Measurements from ENCODE around the gene CDKN2A.
"Not testable (repeated sequence)": the region's sequence is repeated elsewhere in the genome, so short reads cannot be mapped to it uniquely, and the experiment has no call there.

CDKN2A gene

GRCh38 chr9:21982391-21982790 lies 11.8 kb downstream of the CDKN2A start:
- DNase-seq: no peak

DNA sequence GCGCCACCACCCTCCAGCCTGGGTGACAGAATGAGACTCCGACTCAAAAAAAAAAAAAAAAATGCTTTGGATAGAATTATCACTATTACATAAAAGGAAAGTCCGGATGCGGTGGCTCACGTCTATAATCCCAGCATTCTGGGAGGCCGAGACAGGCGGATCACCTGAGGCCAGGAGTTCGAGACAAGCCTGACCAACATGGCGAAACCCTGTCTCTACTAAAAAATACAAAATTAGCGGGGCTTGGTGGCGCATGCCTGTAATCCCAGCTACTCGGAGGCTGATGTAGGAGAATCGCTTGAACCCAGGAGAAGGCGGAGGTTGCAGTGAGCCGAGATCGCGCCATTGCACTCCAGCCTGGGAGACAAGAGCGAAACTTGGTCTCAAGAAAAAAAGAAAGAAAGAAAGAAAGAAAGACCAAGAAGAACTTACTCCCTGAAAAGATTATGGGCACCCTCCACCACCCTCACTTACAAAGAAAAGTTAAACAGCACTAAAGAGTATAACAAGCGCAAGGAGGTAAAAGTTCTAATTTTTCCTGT lies 17.8 kb downstream of the CDKN2A start:
- DNase-seq: no peak

GRCh38 chr9:21974722-21975409 lies 19.3 kb downstream of the CDKN2A start:
- DNase-seq: no peak

GRCh38 chr9:21974343-21974721 lies 19.9 kb downstream of the CDKN2A start:
- no peak for DNase-seq

DNA sequence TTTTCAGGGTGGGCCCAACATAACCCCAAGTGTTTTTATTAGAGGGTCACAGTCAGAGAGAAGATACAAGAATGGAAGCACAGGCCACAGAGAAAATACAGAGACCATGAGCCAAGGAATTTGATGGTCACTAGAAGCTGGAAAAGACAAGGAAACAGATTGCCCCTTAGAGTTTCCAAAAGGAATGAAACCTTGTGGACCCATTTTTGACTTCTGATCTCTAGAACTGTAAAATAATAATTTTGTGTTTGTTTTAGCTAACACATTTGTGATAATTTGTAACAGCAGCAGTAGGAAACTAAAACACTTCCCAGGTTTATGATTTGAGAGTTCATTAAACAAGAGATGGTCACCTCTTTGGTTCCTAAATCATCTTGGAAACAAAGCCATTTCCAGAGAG lies 21.8 kb downstream of the CDKN2A start:
- no peak for DNase-seq

DNA sequence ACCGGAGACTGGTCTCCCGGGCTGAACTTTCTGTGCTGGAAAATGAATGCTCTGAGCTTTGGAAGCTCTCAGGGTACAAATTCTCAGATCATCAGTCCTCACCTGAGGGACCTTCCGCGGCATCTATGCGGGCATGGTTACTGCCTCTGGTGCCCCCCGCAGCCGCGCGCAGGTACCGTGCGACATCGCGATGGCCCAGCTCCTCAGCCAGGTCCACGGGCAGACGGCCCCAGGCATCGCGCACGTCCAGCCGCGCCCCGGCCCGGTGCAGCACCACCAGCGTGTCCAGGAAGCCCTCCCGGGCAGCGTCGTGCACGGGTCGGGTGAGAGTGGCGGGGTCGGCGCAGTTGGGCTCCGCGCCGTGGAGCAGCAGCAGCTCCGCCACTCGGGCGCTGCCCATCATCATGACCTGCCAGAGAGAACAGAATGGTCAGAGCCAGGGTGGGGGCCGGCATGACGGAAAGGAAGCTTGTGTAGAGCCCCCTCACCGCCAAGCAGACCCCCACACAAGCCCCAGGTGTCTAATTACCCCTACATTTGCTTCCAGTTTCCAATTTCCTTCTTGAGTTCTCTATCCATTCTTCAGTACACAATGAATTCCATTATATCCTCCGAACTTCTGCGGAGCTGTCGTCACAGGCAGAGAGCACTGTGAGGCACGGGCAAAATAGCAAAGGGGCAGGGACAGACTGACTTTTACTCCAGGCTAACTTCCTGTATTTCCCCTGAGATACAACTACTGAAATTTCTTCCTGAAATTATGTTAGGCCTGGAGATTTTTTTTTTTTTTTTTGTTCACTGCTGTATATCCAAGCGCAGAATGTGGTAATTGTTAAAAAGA lies 23.2 kb downstream of the CDKN2A start:
- no peak for DNase-seq

DNA sequence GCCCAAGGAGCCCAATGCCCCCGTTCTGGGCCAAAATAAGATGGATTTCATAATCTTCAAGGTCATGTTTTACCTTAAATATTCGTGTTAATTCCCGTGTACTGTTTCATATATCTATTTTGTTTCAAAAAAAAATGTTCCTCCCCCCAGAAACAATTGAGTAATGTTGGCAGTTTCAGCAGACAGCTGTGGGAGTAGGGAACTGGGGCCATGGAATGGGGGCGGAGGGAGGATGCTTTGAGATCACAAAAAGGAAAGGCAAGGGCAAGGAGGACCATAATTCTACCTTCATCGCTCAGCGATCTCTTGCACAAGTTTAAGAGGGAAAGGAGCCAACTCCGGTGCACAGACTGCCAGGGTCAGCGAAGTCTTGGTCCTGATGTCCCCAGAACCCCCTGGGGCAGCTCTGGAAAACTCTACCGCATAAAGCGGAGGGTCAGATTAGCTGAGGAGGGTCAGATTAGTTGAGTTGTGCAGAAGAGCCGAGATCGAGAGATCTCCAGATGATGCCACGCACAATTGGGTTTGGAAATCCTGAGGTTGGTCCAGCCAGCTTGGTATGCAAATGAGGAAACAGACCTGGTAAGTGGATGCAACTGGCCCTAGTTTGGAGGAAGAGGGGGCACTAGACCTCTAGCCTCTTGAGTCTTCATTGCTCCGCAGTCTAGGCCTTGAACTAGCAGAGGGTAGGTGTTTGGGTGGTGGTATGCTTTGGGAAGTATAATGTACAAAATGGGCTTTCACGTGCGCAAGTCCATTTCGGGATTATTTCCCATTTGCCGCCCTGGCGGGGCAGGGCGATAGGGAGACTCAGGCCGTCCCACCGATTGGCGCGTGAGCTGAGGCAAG lies 24.0 kb downstream of the CDKN2A start:
- DNase-seq: no peak

DNA sequence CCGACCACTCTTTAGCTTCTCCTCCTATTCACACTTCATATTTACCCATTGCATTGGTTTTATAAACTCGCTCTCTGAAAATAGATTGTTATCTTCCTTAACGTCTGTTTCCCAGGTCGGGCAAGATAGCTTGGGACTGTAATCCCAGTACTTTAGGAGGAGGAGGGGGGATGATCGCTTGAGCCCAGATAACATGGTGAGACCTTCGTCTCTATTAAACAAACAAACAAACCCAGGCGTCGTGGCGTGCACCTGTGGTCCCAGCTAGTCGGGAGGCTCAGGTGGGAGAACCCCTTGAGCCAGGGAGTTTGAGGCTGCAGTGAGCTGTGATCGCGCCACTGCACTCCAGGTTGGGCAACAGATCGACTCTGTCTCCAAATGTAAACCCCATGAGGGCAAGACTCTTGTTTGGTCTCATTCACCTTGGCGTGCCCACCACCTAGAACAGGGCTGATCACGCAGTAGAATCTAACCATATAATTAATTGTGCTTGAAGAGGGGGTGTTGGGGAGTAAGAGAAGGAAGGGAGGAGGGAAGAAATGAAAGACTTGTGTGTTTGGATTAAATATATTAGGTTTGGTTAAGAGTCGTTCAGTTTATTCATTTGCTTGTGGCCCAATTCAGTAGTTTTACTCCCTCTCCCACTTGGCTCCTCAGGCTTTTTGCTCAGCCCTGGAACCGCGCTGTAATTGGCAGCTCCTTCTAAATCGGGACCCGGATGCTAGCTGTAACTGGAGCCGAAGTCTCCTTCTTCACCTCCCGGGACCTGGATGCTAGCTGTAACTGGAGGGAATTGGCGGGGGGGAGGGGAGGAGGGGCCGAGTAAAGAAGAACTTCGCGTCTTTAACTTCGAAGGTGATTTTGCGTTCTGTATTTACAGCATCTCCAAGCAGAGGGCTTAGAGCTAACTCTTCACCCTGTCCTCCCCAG lies 24.9 kb downstream of the CDKN2A start:
- DNase-seq: no peak

DNA sequence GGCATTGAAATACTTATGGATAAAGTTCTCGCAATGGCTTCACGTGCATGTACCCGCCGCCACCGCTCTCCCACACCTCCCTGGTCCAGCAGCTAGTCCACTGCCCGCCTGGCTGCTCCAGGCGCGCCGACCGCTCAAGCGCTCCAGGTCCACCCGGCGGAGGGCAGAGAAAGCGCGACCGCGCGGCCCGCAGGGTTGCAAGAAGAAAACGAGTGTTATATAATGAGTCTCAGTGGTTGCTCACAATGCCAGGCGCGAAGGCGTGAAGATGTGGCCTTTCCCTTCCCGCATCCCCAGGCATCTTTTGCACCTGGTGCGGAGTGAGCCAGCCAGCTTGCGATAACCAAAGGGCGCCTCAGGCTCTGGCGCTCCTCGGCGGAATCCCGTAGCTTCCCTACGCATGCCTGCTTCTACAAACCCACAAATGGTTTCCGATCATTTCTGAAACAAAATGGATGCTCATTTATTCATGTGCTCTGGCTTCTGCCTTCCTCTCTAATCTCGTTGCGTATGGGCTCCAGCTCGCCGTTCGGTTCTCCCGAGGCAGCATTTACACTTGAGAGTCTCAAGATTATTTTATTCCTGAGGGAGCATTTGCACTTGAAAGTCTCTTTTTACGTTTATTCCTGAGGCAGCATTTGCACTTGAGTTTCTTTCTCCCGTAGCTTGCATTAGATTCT lies 25.7 kb downstream of the CDKN2A start:
- peak; percentile 26 for DNase-seq

DNA sequence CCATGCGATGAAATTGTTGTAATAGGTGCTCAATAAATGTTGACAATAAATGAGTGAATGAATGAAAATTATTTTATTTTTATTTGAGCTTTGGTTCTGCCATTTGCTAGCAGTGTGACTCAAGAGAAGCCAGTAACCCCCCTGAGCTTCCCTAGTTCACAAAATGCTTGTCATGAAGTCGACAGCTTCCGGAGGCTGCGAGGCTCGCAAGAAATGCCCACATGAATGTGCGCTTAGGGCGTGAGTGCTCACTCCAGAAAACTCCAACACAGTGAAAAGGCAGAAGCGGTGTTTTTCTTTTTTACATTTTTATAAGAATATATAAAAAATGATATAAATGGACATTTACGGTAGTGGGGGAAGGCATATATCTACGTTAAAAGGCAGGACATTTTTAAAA lies 26.5 kb downstream of the CDKN2A start:
- DNase-seq: no peak

DNA sequence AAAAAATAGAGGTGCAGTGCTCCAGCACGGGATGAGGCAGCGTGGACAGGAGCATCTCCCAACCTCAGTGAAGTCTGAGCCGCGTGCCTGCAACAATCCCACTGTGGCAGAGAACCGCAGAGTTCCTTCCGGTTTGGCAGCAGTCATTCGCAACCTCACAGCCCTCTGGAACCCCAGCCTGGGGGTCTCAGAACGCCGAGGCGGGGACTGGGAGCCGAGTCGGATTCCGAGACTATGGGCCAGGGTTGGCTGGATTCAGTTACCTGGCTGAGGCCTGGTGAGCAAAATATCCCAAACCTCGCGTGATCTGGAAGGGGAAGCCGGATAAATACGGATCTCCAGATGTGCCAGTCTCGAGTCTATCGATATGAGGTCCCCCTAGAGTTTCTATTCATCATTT lies 27.0 kb downstream of the CDKN2A start:
- DNase-seq: no peak

- DNase-seq: no peak
Measured at GRCh38 chr9:21966140-21966851, 27.9 kb downstream of the CDKN2A start.

DNA sequence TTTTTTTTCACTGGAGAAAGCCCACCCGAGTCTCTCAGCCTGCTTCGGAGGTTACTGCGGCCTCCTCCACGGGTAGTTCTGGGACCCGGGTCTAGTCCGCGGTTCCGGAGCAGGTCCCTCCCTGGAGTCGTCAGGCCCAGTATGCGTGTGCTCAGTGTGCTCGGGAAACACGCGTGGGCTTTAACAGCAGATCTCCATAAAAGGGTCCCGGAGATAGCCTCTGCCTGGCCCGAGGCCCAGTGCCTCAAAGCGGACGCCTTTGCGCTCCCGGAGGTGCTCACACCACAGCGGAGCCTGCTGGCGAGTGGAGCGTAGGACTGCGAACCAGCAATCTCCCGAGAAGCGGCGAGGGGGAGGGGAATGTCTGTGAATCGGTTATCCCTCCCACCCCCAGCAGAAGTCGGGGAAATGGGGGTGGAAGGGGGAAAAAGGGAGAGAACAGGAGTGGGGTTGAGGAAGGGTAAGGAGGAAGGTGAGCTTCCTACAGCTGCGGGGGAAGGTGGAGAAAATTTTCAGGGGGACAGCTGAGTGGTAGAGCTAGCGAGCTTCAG lies 28.7 kb downstream of the CDKN2A start:
- peak; percentile 70 for DNase-seq

DNA sequence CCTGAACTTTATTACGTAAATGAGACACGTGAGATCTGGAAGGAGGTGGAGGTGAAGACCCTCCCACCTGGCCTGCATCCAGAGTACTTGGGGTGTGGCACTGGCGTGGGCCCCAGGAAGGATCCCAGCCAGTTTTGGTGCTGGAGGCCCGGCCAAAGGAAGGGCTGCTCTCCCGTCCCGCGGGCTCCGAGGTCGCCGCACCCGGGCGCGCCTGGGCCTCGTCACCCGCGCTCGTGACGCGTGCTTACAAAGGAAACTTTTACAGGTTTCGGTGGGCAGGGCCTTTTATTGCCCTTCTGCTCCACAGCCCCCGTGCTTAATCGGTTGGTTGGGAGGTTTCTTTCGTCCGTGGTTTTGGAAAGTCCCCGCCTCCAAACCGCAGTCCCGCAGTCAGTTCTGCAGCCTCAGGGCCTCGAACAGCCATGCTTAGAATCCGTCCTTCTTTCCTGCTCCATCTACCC lies 29.2 kb downstream of the CDKN2A start:
- DNase-seq: no peak

DNA sequence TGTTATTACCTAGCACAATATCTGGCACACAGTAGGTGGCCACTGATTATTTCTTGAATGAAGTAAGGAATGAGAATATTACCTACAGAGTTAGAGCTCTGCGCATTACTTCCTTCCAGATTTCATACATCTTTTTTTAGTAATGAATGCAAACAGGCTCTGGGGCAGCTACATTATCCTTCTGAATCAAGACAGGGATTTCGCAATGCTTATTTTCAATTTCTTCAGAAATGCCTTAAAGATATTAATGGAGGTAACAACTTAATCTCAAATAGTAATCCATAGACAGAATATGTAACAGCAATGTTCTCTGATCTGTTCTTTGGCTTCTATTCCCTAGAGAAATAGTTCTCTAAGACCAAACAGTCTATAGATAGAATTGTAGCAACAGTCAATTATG lies 32.6 kb downstream of the CDKN2A start:
- no peak for DNase-seq

DNA sequence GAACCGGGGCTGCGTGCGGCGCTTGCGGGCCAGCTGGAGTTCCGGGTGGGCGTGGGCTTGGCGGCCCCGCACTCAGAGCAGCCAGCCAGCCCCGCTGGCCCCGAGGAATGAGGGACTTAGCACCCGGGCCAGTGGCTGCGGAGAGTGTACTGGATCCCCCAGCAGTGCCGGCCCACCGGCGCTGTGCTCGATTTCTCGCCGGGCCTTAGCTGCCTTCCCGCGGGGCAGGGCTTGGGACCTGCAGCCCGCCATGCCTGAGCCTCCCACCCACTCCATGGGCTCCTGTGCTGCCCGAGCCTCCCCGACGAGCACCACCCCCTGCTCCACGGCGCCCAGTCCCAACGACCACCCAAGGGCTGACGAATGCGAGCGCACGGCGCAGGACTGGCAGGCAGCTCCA lies 34.9 kb downstream of the CDKN2A start:
- not testable (repeated sequence) for DNase-seq

- DNase-seq: no peak
Measured at GRCh38 chr9:21958833-21959232, 35.4 kb downstream of the CDKN2A start.

DNA sequence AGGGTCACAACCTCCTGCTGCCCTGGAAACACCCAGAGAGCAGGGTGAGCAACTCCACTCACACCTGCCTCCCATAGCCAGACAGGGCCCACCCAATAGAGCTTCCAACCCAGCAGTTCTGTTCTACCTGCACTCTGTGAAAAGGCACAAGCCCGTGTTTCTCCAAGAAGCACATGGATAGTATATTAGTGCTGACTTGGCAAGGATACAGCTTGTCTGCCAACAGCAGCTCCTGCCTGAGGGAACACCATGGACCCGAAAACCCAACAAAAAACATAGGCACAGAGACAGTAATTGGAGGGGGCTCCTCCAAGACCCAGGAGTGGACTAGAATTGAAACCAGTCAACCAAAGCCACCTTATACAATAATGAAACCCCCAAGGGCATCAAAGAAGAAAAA lies 48.6 kb downstream of the CDKN2A start:
- DNase-seq: no peak

GRCh38 chr9:21943464-21943863 lies 50.7 kb downstream of the CDKN2A start:
- DNase-seq: no peak

DNA sequence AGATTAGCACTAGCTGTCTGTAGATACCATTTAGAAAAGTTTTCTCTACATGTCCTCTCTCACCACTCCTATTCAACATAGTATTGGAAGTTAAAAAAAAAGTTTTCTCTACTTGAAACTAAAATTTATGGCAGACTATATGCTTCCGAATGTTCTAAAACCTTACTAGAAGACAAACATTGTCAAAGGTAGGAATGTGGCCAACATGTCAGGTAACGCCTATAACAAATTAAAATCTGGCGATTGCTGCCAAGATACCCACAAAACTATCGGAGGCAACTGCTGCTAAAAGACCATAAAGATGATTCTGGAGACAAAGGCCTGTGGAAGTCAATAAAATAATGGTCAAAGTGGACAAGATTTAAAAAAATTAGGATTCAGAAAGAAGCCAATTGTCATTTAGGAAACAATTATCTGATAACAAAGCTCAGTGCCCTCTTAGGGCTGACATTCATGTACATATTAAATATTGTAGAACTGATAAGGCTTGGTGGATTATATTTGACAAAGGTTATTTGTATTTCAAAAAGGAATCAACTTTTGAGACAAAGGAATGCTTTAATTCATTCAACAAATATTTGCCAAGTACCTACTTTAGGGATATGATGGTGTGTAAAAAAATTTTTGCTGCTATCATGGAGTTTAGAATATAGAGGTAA lies 52.7 kb downstream of the CDKN2A start:
- DNase-seq: no peak

Data from fibroblast of skin of scalp (primary cell).